ENCODE measurements around the gene ZAR1L. TPM values are rescaled to one million over a fixed set of nuclear protein-coding genes. Genes with fewer than 3 reads are reported as not detected.

The ZAR1L gene
- total and polyA plus RNA-seq, 9 of the 15 experiments (the other 6 are each of a cell fraction or from before 2014, with no cell fraction given), result not detected

- no peak overlapping the region for H3K4me2 ChIP-seq (ENCODE audit: insufficient read depth, low read length)
- CTCF ChIA-PET (ENCODE audit: low intra/inter-chr PET ratio), result no interaction called here
- H3K4me3 ChIP-seq, result no peak overlapping the region
- H3K27ac ChIP-seq (ENCODE audit: extremely low read depth, low read depth, low read length), result no peak overlapping the region
- H2AFZ ChIP-seq (ENCODE audit: low read depth, low read length), result no peak overlapping the region
- H3K79me2 ChIP-seq (ENCODE audit: control insufficient read depth, insufficient read depth, low read length), result no peaks in the 10 kb centered on the region
- H3K9me1 ChIP-seq (ENCODE audit: control insufficient read depth, insufficient read depth, low read length), result no peaks in the 10 kb centered on the region
- BruUV-seq (replicated peaks), result no TSS peak
- H3K4me1 ChIP-seq (replicated peaks in 1 of 2; ENCODE audit: control insufficient read depth in 2 of 2, insufficient read depth in 2 of 2, low read length in 2 of 2), result no peaks in the 10 kb centered on the region
- no peaks in the 10 kb centered on the region for H3K9me3 ChIP-seq (replicated peaks; ENCODE audit: control insufficient read depth, insufficient read depth, low read depth, low read length)
- no peak overlapping the region for H3K9ac ChIP-seq (ENCODE audit: insufficient read depth in 1 of 2, low read depth in 2 of 2, low read length in 2 of 2)
- intact Hi-C loops (cut with micrococcal nuclease), result no loop called here
- TF ChIP-seq CHAMP1 (IDR thresholded peaks at IDR 0.05) (no peak), RHOXF2B (CRISPR knock-in tag; conservative IDR thresholded peaks at IDR 0.05) (no peak), ESRRB (CRISPR knock-in tag; IDR thresholded peaks at IDR 0.05; ENCODE audit: borderline replicate concordance) (no peak), RB1 (IDR thresholded peaks at IDR 0.05; ENCODE audit: low read depth) (no peak), ESRRA (IDR thresholded peaks at IDR 0.05; ENCODE audit: borderline replicate concordance, low read depth) (no peak), KAT7 (CRISPR knock-in tag; IDR thresholded peaks at IDR 0.05; ENCODE audit: borderline replicate concordance) (no peak), XRCC3 (IDR thresholded peaks at IDR 0.05) (no peak), KLF16 (IDR thresholded peaks at IDR 0.05) (no peak)
- in situ Hi-C loops (cut with MboI), result no loop called here
- FAIRE-seq (no peak), DNase-seq (ENCODE audit: extremely low read depth in 1 of 4, low spot score in 3 of 4) (no peak), ATAC-seq (no peak)
- H4K20me1 ChIP-seq (replicated peaks; ENCODE audit: control insufficient read depth, insufficient read depth, low read length), result no peaks in the 10 kb centered on the region
- POLR2A ChIA-PET, result no interaction called here
- no peaks in the 10 kb centered on the region for H3K36me3 ChIP-seq (ENCODE audit: control insufficient read depth, insufficient read depth, low read length)
- peaks cover 3 to 7% of the 10 kb centered on the region in 2 experiments; a peak in 2 of 5 replicates for H3K27me3 ChIP-seq (ENCODE audit: control insufficient read depth in 2 of 2, insufficient read depth in 2 of 2, low read length in 2 of 2)
- 0% methylated on average over 4 of the region's 4 CpGs for WGBS (ENCODE audit: insufficient coverage, low coverage, missing lambda C conversion rate)
Measured at GRCh38 chr13:32285633-32285965, 29.6 kb downstream of the ZAR1L start.

All from K562 (cell line).